ENCODE measurements around the gene VAMP1.
"Not testable (repeated sequence)": the region's sequence is repeated elsewhere in the genome, so short reads cannot be mapped to it uniquely, and the experiment has no call there.

Gene VAMP1

GRCh38 chr12:6494258-6494743 lies 23.8 kb upstream of the VAMP1 start:
- peak overlapping the region; percentile 69 for H3K4me3 ChIP-seq (replicated peaks in 1 of 2; ENCODE audit: low read depth in 2 of 2, low read length in 2 of 2)
- no peak for DNase-seq (ENCODE audit: low read depth in 2 of 2)
- TF ChIP-seq CTCF (IDR thresholded peaks at IDR 0.05; ENCODE audit: low read depth, low read length): peak; percentile 4

GRCh38 chr12:6493497-6494257 lies 23.2 kb upstream of the VAMP1 start, which contains the start of gene NCAPD2:
TSS of gene NCAPD2 (plus strand) at chr12:6494102. CDS start at chr12:6495099, 997 bp downstream.
- H3K4me3 ChIP-seq (replicated peaks in 1 of 2; ENCODE audit: low read depth in 2 of 2, low read length in 2 of 2): peak within 1 kb of the TSS; percentile 79 to 87
- peak; percentile 27 for TF ChIP-seq CTCF (IDR thresholded peaks at IDR 0.05; ENCODE audit: low read depth, low read length)
- DNase-seq (ENCODE audit: low read depth in 2 of 2): peak; percentile 96

- peak; percentile 94 to 97 for DNase-seq (ENCODE audit: low read depth in 2 of 2)
- no peak for TF ChIP-seq CTCF (IDR thresholded peaks at IDR 0.05; ENCODE audit: low read depth, low read length)
- peak within 1 kb of the TSS; percentile 79 to 87 for H3K4me3 ChIP-seq (replicated peaks in 1 of 2; ENCODE audit: low read depth in 2 of 2, low read length in 2 of 2)
Observed at GRCh38 chr12:6492838-6493496, 22.5 kb upstream of the VAMP1 start, which contains the start of gene MRPL51. TSS of gene MRPL51 (minus strand) at chr12:6493262. CDS start at chr12:6493136, 126 bp downstream.

GRCh38 chr12:6490673-6491072 lies 20.2 kb upstream of the VAMP1 start:
- not testable (repeated sequence) for DNase-seq (ENCODE audit: low read depth in 2 of 2); H3K4me3 ChIP-seq (replicated peaks in 1 of 2; ENCODE audit: low read depth in 2 of 2, low read length in 2 of 2)

GRCh38 chr12:6489449-6489848 lies 19.0 kb upstream of the VAMP1 start:
- no peak overlapping the region for H3K4me3 ChIP-seq (replicated peaks in 1 of 2; ENCODE audit: low read depth in 2 of 2, low read length in 2 of 2)
- no peak for TF ChIP-seq CTCF (IDR thresholded peaks at IDR 0.05; ENCODE audit: low read depth, low read length)
- no peak for DNase-seq (ENCODE audit: low read depth in 2 of 2)

GRCh38 chr12:6488240-6488639 lies 17.8 kb upstream of the VAMP1 start:
- H3K4me3 ChIP-seq (replicated peaks in 1 of 2; ENCODE audit: low read depth in 2 of 2, low read length in 2 of 2): no peak overlapping the region
- DNase-seq (ENCODE audit: low read depth in 2 of 2): no peak
- no peak for TF ChIP-seq CTCF (IDR thresholded peaks at IDR 0.05; ENCODE audit: low read depth, low read length)

GRCh38 chr12:6478416-6478815 lies 7.9 kb upstream of the VAMP1 start:
- TF ChIP-seq CTCF (IDR thresholded peaks at IDR 0.05; ENCODE audit: low read depth, low read length): no peak
- H3K4me3 ChIP-seq (replicated peaks in 1 of 2; ENCODE audit: low read depth in 2 of 2, low read length in 2 of 2): no peak overlapping the region
- no peak for DNase-seq (ENCODE audit: low read depth in 2 of 2)

- H3K4me3 ChIP-seq (replicated peaks in 1 of 2; ENCODE audit: low read depth in 2 of 2, low read length in 2 of 2); DNase-seq (ENCODE audit: low read depth in 2 of 2): not testable (repeated sequence)
Observed at GRCh38 chr12:6477601-6478377, 7.3 kb upstream of the VAMP1 start.
